Measurements from ENCODE around the gene MINPP1. TPM values are rescaled to one million over a fixed set of nuclear protein-coding genes. Genes with fewer than 3 reads are reported as not detected.

Gene MINPP1
- polyA plus RNA-seq, 1 experiment: 24.6 TPM

DNA sequence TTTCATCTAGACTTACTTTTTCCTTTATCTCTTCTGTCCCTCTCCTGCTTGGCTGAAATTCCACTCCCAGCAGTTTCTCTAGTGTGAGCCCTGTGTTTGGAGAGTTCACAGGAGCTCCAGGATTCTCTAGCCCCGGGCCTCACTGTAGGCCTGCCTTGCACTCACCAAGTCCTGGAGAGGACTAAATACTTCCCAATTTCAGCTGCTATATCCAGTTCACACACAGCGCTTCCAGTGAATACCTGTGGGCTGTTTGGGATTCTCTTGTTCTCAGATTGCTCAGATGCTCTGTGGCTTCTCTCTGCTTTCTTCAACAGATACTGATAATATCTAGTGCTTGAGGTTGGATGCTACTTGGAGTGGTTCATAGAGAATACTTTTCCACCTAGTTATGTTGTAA is 46.0 kb downstream of the MINPP1 start:
- DNase-seq (ENCODE audit: low read depth, low spot score): no peak
- TF ChIP-seq, protein P1, sequence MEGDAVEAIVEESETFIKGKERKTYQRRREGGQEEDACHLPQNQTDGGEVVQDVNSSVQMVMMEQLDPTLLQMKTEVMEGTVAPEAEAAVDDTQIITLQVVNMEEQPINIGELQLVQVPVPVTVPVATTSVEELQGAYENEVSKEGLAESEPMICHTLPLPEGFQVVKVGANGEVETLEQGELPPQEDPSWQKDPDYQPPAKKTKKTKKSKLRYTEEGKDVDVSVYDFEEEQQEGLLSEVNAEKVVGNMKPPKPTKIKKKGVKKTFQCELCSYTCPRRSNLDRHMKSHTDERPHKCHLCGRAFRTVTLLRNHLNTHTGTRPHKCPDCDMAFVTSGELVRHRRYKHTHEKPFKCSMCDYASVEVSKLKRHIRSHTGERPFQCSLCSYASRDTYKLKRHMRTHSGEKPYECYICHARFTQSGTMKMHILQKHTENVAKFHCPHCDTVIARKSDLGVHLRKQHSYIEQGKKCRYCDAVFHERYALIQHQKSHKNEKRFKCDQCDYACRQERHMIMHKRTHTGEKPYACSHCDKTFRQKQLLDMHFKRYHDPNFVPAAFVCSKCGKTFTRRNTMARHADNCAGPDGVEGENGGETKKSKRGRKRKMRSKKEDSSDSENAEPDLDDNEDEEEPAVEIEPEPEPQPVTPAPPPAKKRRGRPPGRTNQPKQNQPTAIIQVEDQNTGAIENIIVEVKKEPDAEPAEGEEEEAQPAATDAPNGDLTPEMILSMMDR (IDR thresholded peaks at IDR 0.05; ENCODE audit: low read depth, low read length): no peak
- Histone ChIP-seq H3K4me3 (ENCODE audit: low read depth, low read length) (no peak overlapping the region), H3K27ac (ENCODE audit: low read depth, low read length) (no peak overlapping the region), H3K27me3 (ENCODE audit: control insufficient read depth, insufficient read depth, low read length) (no peaks in the 10 kb centered on the region), H3K9me3 (ENCODE audit: control insufficient read depth, insufficient read depth, low read length) (no peaks in the 10 kb centered on the region)
- CTCF ChIA-PET: no interaction called here
- POLR2A ChIA-PET: no interaction called here

DNA sequence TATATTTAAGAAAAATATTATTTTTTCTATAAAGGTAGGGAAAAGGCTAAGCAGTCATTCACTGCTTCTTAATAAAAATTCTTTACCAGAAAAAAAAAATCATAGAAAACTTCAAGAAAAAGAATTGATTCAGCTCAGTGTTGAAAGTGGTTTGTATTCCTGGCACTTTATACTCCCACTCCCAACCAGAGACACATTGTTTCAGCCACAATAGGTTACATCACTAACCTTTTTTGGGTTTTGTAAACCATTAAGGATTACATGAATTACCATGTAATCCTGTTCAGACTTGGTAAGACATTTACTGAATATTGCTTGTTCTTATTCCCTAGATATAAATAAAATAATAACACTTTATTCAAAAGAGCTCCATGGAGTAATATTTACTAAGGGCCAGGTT is 46.6 kb downstream of the MINPP1 start:
- no peaks in the 10 kb centered on the region for H3K27me3 ChIP-seq (ENCODE audit: control insufficient read depth, insufficient read depth, low read length)
- no peak overlapping the region for H3K4me3 ChIP-seq (ENCODE audit: low read depth, low read length)
- ChIA-PET CTCF (no interaction called here), POLR2A (no interaction called here)
- H3K27ac ChIP-seq (ENCODE audit: low read depth, low read length): no peak overlapping the region
- no peaks in the 10 kb centered on the region for H3K9me3 ChIP-seq (ENCODE audit: control insufficient read depth, insufficient read depth, low read length)
- TF ChIP-seq, protein P1 (IDR thresholded peaks at IDR 0.05; ENCODE audit: low read depth, low read length): no peak
- DNase-seq (ENCODE audit: low read depth, low spot score): no peak

DNA sequence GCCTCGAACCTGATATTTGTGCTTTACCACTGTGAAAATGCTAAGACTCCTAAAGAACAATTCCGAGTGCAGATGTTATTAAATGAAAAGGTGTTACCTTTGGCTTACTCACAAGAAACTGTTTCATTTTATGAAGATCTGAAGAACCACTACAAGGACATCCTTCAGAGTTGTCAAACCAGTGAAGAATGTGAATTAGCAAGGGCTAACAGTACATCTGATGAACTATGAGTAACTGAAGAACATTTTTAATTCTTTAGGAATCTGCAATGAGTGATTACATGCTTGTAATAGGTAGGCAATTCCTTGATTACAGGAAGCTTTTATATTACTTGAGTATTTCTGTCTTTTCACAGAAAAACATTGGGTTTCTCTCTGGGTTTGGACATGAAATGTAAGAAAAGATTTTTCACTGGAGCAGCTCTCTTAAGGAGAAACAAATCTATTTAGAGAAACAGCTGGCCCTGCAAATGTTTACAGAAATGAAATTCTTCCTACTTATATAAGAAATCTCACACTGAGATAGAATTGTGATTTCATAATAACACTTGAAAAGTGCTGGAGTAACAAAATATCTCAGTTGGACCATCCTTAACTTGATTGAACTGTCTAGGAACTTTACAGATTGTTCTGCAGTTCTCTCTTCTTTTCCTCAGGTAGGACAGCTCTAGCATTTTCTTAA is 47.7 kb downstream of the MINPP1 start:
- no peak for DNase-seq (ENCODE audit: low read depth, low spot score)
- POLR2A ChIA-PET: no interaction called here
- Histone ChIP-seq H3K9me3 (ENCODE audit: control insufficient read depth, insufficient read depth, low read length) (no peaks in the 10 kb centered on the region), H3K27me3 (ENCODE audit: control insufficient read depth, insufficient read depth, low read length) (no peaks in the 10 kb centered on the region), H3K27ac (ENCODE audit: low read depth, low read length) (no peak overlapping the region), H3K4me3 (ENCODE audit: low read depth, low read length) (no peak overlapping the region)
- CTCF ChIA-PET: no interaction called here
- TF ChIP-seq, protein P1 (IDR thresholded peaks at IDR 0.05; ENCODE audit: low read depth, low read length): no peak

DNA sequence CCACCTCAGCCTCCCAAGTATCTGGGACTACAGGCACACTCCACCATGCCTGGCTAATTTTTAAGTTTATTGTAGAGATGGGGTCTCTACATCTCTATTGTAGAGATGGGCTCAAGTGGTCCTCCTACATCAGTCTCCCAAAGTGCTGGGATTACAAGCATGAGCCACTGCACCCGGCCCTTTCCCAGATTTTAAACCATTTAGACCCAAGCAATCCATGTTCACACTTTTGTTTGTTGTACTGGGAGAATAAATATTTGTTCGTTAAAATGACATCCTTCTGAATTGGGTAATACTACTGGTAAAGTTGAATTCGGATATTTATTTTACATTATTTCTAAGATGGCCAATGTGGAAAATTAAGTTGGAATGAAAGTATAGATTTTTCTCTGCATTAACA is 52.7 kb downstream of the MINPP1 start:
- TF ChIP-seq, protein P1 (IDR thresholded peaks at IDR 0.05; ENCODE audit: low read depth, low read length): no peak
- Histone ChIP-seq H3K4me3 (ENCODE audit: low read depth, low read length) (no peak overlapping the region), H3K27ac (ENCODE audit: low read depth, low read length) (no peak overlapping the region), H3K9me3 (ENCODE audit: control insufficient read depth, insufficient read depth, low read length) (peaks cover under 1% of the 10 kb centered on the region; the same call in 1 of the 2 replicates), H3K27me3 (ENCODE audit: control insufficient read depth, insufficient read depth, low read length) (no peaks in the 10 kb centered on the region)
- ChIA-PET POLR2A (no interaction called here), CTCF (no interaction called here)
- DNase-seq (ENCODE audit: low read depth, low spot score): no peak

DNA sequence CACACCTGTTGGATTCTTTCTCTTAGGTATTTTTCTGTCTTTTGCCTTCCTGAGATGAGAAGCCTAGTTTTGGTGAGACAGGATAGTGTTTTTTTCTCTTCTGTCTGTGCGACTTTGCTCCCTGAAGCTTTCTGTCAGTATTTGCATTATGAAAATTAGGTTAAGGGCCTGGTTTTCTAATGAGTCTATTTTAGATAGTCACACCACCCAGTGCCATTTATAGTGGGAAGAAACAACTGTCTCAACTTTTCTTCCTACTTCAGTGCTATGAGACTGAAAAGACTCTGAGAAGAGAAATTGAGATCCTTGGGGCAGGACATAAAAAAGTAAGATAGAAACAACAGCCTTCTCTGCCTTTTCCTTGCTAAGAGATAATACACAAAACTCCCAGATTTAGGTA is 53.6 kb downstream of the MINPP1 start:
- no peak overlapping the region for H3K4me3 ChIP-seq (ENCODE audit: low read depth, low read length)
- H3K27ac ChIP-seq (ENCODE audit: low read depth, low read length): no peak overlapping the region
- TF ChIP-seq, protein P1 (IDR thresholded peaks at IDR 0.05; ENCODE audit: low read depth, low read length): no peak
- DNase-seq (ENCODE audit: low read depth, low spot score): no peak
- ChIA-PET POLR2A (no interaction called here), CTCF (no interaction called here)
- peaks cover 6% of the 10 kb centered on the region; the same call in 1 of the 2 replicates for H3K9me3 ChIP-seq (ENCODE audit: control insufficient read depth, insufficient read depth, low read length)
- H3K27me3 ChIP-seq (ENCODE audit: control insufficient read depth, insufficient read depth, low read length): no peaks in the 10 kb centered on the region
